Type B pancreatic cell (in vitro differentiated cells): Measurements from ENCODE around the gene VAV2. TPM values are rescaled to one million over a fixed set of nuclear protein-coding genes. Genes with fewer than 3 reads are reported as not detected.

Experiments
- DNase-seq: peaks from one replicate; pipeline ENCODE4 v3.0.0; 2021; ENCODE audit warnings: mixed read lengths; ENCODE audit not compliant: unreplicated experiment; ENCODE audit errors: extremely low spot score
- H3K27ac Mint-ChIP-seq: 2 replicates; pipeline ENCODE4 v1.8.0; 2021; ENCODE audit warnings: mild to moderate bottlenecking, mixed read lengths
- H3K27me3 Mint-ChIP-seq: 2 replicates; pipeline ENCODE4 v1.8.0; 2021; ENCODE audit warnings: mixed read lengths
- H3K36me3 Mint-ChIP-seq: 2 replicates; pipeline ENCODE4 v1.8.0; 2021; ENCODE audit warnings: mixed read lengths
- H3K4me1 Mint-ChIP-seq: one replicate; pipeline ENCODE4 v1.8.0; 2021; ENCODE audit warnings: mixed read lengths; ENCODE audit not compliant: unreplicated experiment
- H3K4me3 Mint-ChIP-seq: 2 replicates; pipeline ENCODE4 v1.8.0; 2021; ENCODE audit warnings: mild to moderate bottlenecking, mixed read lengths
- H3K9me3 Mint-ChIP-seq: 2 replicates; pipeline ENCODE4 v1.8.0; 2021; ENCODE audit warnings: mixed read lengths
- CTCF ChIP-seq: fragments of 200-600 bp; sonication (generic); conservative IDR thresholded peaks from 2 replicates; pipeline ENCODE4 v1.5.0; 2021; ENCODE audit warnings: antibody characterized with exemption, mild to moderate bottlenecking
- total RNA-seq: library from RNA; stranded (reverse); gene quantifications from 2 replicates; pipeline ENCODE4 v1.2.1, GENCODE V29; 2021; ENCODE audit warnings: low replicate concordance

VAV2 gene
- total RNA-seq, 1 donor from 2014 or later, result 39.4 TPM

- TF ChIP-seq CTCF, result no peak
- H3K27me3 Mint-ChIP-seq, result no peaks in the 10 kb centered on the region
- DNase-seq, result no peak
- peaks cover 46% of the 10 kb centered on the region for H3K4me1 Mint-ChIP-seq
- H3K36me3 Mint-ChIP-seq, result no peaks in the 10 kb centered on the region
- H3K4me3 Mint-ChIP-seq, result no peak overlapping the region
- H3K27ac Mint-ChIP-seq, result no peak overlapping the region
- no peaks in the 10 kb centered on the region for H3K9me3 Mint-ChIP-seq
These were observed 74.7 kb downstream of the VAV2 start for GRCh38 chr9:133917375-133917774.

- H3K27me3 Mint-ChIP-seq, result no peaks in the 10 kb centered on the region
- no peak for TF ChIP-seq CTCF
- DNase-seq, result no peak
- H3K4me3 Mint-ChIP-seq, result peak overlapping the region; percentile 22
- no peaks in the 10 kb centered on the region for H3K9me3 Mint-ChIP-seq
- no peaks in the 10 kb centered on the region for H3K36me3 Mint-ChIP-seq
- H3K4me1 Mint-ChIP-seq, result peaks cover 52% of the 10 kb centered on the region
- peak overlapping the region; percentile 62 for H3K27ac Mint-ChIP-seq
These were observed 76.0 kb downstream of the VAV2 start for GRCh38 chr9:133916159-133916541.

GRCh38 chr9:133915534-133916158 lies 76.5 kb downstream of the VAV2 start:
- H3K27ac Mint-ChIP-seq, result peak overlapping the region; percentile 62
- peak overlapping the region; percentile 22 for H3K4me3 Mint-ChIP-seq
- no peaks in the 10 kb centered on the region for H3K36me3 Mint-ChIP-seq
- no peaks in the 10 kb centered on the region for H3K9me3 Mint-ChIP-seq
- TF ChIP-seq CTCF, result no peak
- H3K27me3 Mint-ChIP-seq, result no peaks in the 10 kb centered on the region
- DNase-seq, result no peak
- H3K4me1 Mint-ChIP-seq, result peaks cover 57% of the 10 kb centered on the region

- H3K4me3 Mint-ChIP-seq, result no peak overlapping the region
- H3K36me3 Mint-ChIP-seq, result no peaks in the 10 kb centered on the region
- no peak for DNase-seq
- no peak for TF ChIP-seq CTCF
- no peaks in the 10 kb centered on the region for H3K9me3 Mint-ChIP-seq
- peaks cover 57% of the 10 kb centered on the region for H3K4me1 Mint-ChIP-seq
- H3K27ac Mint-ChIP-seq, result peak overlapping the region; percentile 62
- H3K27me3 Mint-ChIP-seq, result no peaks in the 10 kb centered on the region
These were observed 77.4 kb downstream of the VAV2 start for GRCh38 chr9:133914442-133915342.

GRCh38 chr9:133913571-133914369 lies 78.4 kb downstream of the VAV2 start:
- Mint-ChIP-seq H3K36me3 (no peaks in the 10 kb centered on the region), H3K9me3 (no peaks in the 10 kb centered on the region), H3K27ac (peak overlapping the region; percentile 51), H3K27me3 (no peaks in the 10 kb centered on the region), H3K4me1 (peaks cover 53% of the 10 kb centered on the region), H3K4me3 (no peak overlapping the region)
- no peak for DNase-seq
- no peak for TF ChIP-seq CTCF
